CD4-positive, alpha-beta memory T cell (primary cell): ENCODE measurements around the gene PLEK2. TPM values are rescaled to one million over a fixed set of nuclear protein-coding genes. Genes with fewer than 3 reads are reported as not detected.
A peak's percentile ranks its signal among the peaks of the same experiment; 100 is the strongest.

Experiments
- CTCF ChIA-PET: fragments of 350-600 bp; sonication (Branson Sonifier 250); formaldehyde crosslinking; loops from one replicate; lab custom pipeline; 2021; ENCODE audit warnings: inconsistent platforms; ENCODE audit not compliant: partially characterized antibody; lab: Charles Lee
- POLR2A ChIA-PET: fragments of 350-600 bp; sonication (Branson Sonifier 250); formaldehyde crosslinking; loops from one replicate; lab custom pipeline; 2021; ENCODE audit not compliant: partially characterized antibody; lab: Charles Lee
- DNase-seq, 5 donors: peaks; one replicate each; pipeline versions ENCODE4 v3.0.0 to v3.0.0-alpha.2; 2020 to 2022; ENCODE audit warnings: mixed read lengths in 1 of 5
- H3K27ac ChIP-seq: one replicate; pipeline ENCODE4 v1.7.0; 2013; ENCODE audit warnings: low read depth, low read length
- H3K27me3 ChIP-seq: 2 replicates; pipeline ENCODE4 v1.7.0; 2013; ENCODE audit warnings: mild to moderate bottlenecking, low read length, moderate library complexity; ENCODE audit not compliant: insufficient read depth
- H3K36me3 ChIP-seq: 2 replicates; pipeline ENCODE4 v1.7.0; 2013; ENCODE audit warnings: mild to moderate bottlenecking, low read length, moderate library complexity; ENCODE audit not compliant: insufficient read depth
- H3K4me1 ChIP-seq: 2 replicates; pipeline ENCODE4 v1.7.0; 2013; ENCODE audit warnings: mild to moderate bottlenecking, low read length, moderate library complexity; ENCODE audit not compliant: insufficient read depth
- H3K4me3 ChIP-seq, 2 donors: one replicate each; pipeline ENCODE4 v1.7.0; 2013; ENCODE audit warnings: low read length in 2 of 2, mild to moderate bottlenecking in 1 of 2
- H3K9me3 ChIP-seq, 2 donors: one replicate each; pipeline ENCODE4 v1.7.0; 2013; ENCODE audit warnings: low read length in 2 of 2, control low read depth in 1 of 2; ENCODE audit not compliant: control insufficient read depth in 1 of 2
- H3K27ac Mint-ChIP-seq, 7 donors: one replicate each; pipeline ENCODE4 v1.8.0; 2020 to 2021; ENCODE audit warnings: mixed read lengths in 7 of 7, mild to moderate bottlenecking in 6 of 7, inconsistent platforms in 3 of 7, moderate library complexity in 3 of 7
- H3K27me3 Mint-ChIP-seq, 2 donors: one replicate each; pipeline ENCODE4 v1.8.0; 2020 to 2021; ENCODE audit warnings: mixed read lengths in 2 of 2
- H3K36me3 Mint-ChIP-seq, 2 donors: one replicate each; pipeline ENCODE4 v1.8.0; 2020 to 2021; ENCODE audit warnings: mixed read lengths in 2 of 2, inconsistent platforms in 1 of 2, mild to moderate bottlenecking in 1 of 2
- H3K4me1 Mint-ChIP-seq, 4 donors: one replicate each; pipeline ENCODE4 v1.8.0; 2020 to 2021; ENCODE audit warnings: mixed read lengths in 4 of 4, mild to moderate bottlenecking in 1 of 4
- H3K4me3 Mint-ChIP-seq, 8 donors: one replicate each; pipeline ENCODE4 v1.8.0; 2020 to 2021; ENCODE audit warnings: mixed read lengths in 8 of 8, mild to moderate bottlenecking in 7 of 8, moderate library complexity in 6 of 8, inconsistent platforms in 3 of 8
- H3K9me3 Mint-ChIP-seq, 8 donors: one replicate each; pipeline ENCODE4 v1.8.0; 2020 to 2021; ENCODE audit warnings: mixed read lengths in 8 of 8, mild to moderate bottlenecking in 5 of 8, inconsistent platforms in 3 of 8, moderate library complexity in 1 of 8
- intact Hi-C: fragments of 100-400 bp; cut with micrococcal nuclease; formaldehyde crosslinking; loops from one replicate; pipeline ENCODE4 v1.15.1; 2023
- polyA plus RNA-seq, 2 donors: library from polyadenylated mRNA; unstranded; fragments of 300-500 nt; fragmentation: Illumina TruSeq; gene quantifications; one replicate each; pipeline ENCODE4 v1.2.3, GENCODE V29; 2021
- total RNA-seq, 2 experiments: library from RNA; stranded (reverse); gene quantifications; one replicate each; pipeline ENCODE4 v1.2.3, GENCODE V29; 2021

Gene PLEK2
- total and polyA plus RNA-seq, 4 experiments from 2014 or later, result 1.9 to 4.1 (median 2.5) TPM

DNA sequence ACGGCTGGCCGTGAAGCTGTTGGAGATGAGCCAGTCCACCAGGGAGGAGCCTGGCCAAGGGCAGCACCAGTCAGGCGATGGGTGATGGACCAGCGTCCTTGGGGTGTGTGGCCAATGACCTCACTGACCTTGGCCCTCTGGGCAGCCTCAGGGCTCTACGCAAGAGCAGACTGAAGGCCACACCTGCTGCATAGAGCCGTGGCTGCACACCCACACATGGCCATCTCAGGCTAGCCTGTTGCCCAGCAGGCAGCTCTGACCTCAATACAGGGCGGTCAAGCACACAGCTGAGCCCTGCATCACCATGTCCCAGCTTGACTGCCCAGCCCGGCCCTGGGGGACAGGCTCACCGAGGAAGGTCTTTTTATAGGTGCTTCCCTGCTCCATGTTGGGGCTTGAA lies 19.2 kb downstream of the PLEK2 start:
- Mint-ChIP-seq H3K27me3 (no peaks in the 10 kb centered on the region), H3K4me3 (no peak overlapping the region), H3K4me1 (peaks cover 5 to 15% (median 9%) of the 10 kb centered on the region in 4 donors), H3K27ac (no peak overlapping the region), H3K9me3 (no peaks in the 10 kb centered on the region), H3K36me3 (no peaks in the 10 kb centered on the region)
- Histone ChIP-seq H3K36me3 (peaks cover 2% of the 10 kb centered on the region), H3K4me1 (peaks cover 11% of the 10 kb centered on the region), H3K27me3 (no peaks in the 10 kb centered on the region), H3K9me3 (no peaks in the 10 kb centered on the region), H3K27ac (no peak overlapping the region), H3K4me3 (no peak overlapping the region)
- intact Hi-C loops, result no loop called here
- DNase-seq, result no peak
- CTCF ChIA-PET, result no interaction called here
- POLR2A ChIA-PET, result no interaction called here

DNA sequence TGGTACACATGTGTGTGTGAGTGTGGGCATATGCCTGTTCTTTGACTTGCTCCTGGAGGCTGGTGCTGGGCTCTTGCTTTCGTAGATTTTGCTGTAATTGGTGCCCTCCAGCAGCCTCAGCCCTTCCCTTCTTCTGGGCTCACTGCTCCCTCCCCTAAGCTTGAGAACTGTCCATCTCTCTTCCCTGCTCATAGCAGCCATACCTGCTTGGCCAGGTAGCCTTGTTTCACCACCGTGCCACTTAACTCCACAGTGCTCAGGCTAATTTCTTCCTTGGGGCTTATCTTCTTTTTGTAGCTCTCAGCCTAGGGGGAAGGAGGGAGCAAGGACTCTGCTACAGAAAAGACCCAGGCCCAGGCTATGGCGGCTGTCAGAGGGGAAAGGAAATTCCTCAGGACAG lies 19.8 kb downstream of the PLEK2 start:
- Histone ChIP-seq H3K4me1 (peaks cover 11% of the 10 kb centered on the region), H3K4me3 (no peak overlapping the region), H3K9me3 (no peaks in the 10 kb centered on the region), H3K27me3 (no peaks in the 10 kb centered on the region), H3K27ac (no peak overlapping the region), H3K36me3 (peaks cover 2% of the 10 kb centered on the region)
- Mint-ChIP-seq H3K4me1 (peaks cover 5 to 15% (median 9%) of the 10 kb centered on the region in 4 donors), H3K4me3 (no peak overlapping the region), H3K27ac (peak overlapping the region in 2 of 7 donors; percentile 22 to 71), H3K27me3 (no peaks in the 10 kb centered on the region), H3K9me3 (no peaks in the 10 kb centered on the region), H3K36me3 (peaks cover 2 to 3% of the 10 kb centered on the region in 2 donors)
- intact Hi-C loops, result no loop called here
- no peak for DNase-seq
- ChIA-PET POLR2A (interaction anchor here (1.2 kb wide), 1 partner anchor 27 kb away, joined by 4 read pairs; no protein-coding TSS in a partner anchor), CTCF (interaction anchor here (1.7 kb wide), 1 partner anchor 32 kb away, joined by 4 read pairs; the partner anchor contains the start of genes ATP6V1D and EIF2S1)

DNA sequence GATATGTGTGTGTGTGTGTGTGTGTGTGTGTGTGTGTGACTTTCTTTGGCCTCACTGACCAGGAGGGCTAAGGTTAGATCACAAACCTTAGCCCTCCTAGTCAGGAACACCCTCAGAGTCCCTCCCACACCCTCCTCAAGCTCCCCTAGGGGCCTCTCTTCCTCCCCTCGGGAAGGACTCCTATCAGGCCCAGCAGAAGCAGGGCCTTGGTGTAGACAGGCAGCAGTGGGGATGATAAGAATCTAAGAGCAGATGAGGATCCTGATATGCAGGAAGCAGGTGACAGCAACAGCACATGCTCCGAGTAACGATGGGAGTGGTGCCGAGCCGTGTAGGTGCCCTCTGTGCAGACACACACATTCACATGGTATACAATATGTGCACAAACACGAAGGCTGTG lies 20.7 kb downstream of the PLEK2 start:
- no peaks in the 10 kb centered on the region for H3K27me3 ChIP-seq
- H3K27ac Mint-ChIP-seq, result peak overlapping the region in 4 of 7 donors; percentile 0 to 42 (median 16)
- ChIA-PET POLR2A (interaction anchor here (1.2 kb wide), 1 partner anchor 27 kb away, joined by 4 read pairs; no protein-coding TSS in a partner anchor), CTCF (interaction anchor here (1.7 kb wide), 1 partner anchor 31 kb away, joined by 4 read pairs; the partner anchor contains the start of genes ATP6V1D and EIF2S1)
- H3K27ac ChIP-seq, result no peak overlapping the region
- no peak overlapping the region for H3K4me3 ChIP-seq
- intact Hi-C loops, result no loop called here
- H3K4me1 Mint-ChIP-seq, result peaks cover 5 to 15% (median 9%) of the 10 kb centered on the region in 4 donors
- H3K36me3 Mint-ChIP-seq, result peaks cover 9% of the 10 kb centered on the region in 2 donors
- DNase-seq, result peak in 4 of 5 donors; percentile 2 to 6 (median 3)
- peaks cover 11% of the 10 kb centered on the region for H3K4me1 ChIP-seq
- peaks cover 2% of the 10 kb centered on the region for H3K36me3 ChIP-seq
- H3K4me3 Mint-ChIP-seq, result peak overlapping the region in 2 of 8 donors; percentile 22 to 24
- no peaks in the 10 kb centered on the region for H3K9me3 ChIP-seq
- H3K27me3 Mint-ChIP-seq, result no peaks in the 10 kb centered on the region
- H3K9me3 Mint-ChIP-seq, result no peaks in the 10 kb centered on the region

DNA sequence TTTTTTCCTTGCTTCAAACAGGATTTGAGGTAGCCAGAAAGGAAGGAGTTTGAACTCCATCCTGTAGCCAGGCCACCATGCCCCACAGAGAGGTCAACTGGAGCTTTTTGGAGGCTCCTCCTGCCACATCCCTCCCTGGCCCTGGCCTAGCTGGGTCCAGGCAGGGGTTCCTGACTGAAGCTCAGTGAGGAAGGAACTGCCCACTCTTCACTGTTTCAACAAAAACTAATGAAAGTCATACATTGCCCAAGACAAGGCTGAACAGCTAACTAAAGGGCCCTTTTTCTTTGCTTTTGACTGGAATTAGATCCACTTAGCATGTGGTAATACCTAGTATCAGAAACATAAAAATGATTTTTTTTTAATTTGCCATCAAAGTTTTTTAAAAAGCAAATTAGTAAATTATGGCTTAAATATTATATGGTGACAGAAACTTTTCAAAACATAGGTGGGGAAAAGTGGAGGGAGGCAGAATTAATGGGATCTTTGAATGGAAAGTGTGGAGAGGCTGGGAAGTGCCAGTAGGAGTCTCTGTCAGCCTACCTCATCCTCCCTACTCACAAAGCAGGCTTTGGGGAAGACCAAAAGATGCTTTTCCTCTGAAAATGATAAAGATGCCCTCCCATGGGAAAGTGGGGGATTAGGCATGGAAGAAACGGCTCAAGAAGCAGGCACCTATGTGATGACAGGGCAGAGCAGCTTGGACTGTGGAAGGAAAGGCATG lies 22.0 kb downstream of the PLEK2 start:
- DNase-seq, result no peak
- Mint-ChIP-seq H3K4me3 (no peak overlapping the region), H3K36me3 (peaks cover 19 to 20% of the 10 kb centered on the region in 2 donors), H3K27ac (peak overlapping the region in 1 of 7 donors; percentile 57), H3K27me3 (no peaks in the 10 kb centered on the region), H3K4me1 (peaks cover 5 to 15% (median 9%) of the 10 kb centered on the region in 4 donors), H3K9me3 (no peaks in the 10 kb centered on the region)
- H3K36me3 ChIP-seq, result peaks cover 5% of the 10 kb centered on the region
- ChIA-PET POLR2A (no interaction called here), CTCF (no interaction called here)
- peaks cover 11% of the 10 kb centered on the region for H3K4me1 ChIP-seq
- no peak overlapping the region for H3K27ac ChIP-seq
- H3K9me3 ChIP-seq, result no peaks in the 10 kb centered on the region
- no peak overlapping the region for H3K4me3 ChIP-seq
- intact Hi-C loops, result no loop called here
- H3K27me3 ChIP-seq, result no peaks in the 10 kb centered on the region

DNA sequence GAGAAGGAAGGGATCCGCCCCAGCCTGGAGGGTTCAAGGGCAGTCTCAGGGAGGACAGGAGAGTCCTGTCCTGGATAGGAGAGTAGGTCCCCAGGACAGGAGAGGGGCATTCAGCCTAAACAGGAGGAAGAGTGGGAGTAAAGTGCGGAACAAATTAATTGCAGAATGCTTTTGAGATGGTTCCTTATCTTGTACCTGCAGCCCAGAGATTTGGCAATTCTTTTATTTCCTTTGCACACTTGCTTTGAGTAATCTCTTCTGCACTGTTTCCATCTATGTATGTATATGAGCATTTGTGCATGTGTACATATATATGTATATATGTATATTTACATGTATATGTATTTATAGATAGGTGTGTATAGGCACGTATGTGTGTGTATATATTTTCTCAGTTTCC lies 22.7 kb downstream of the PLEK2 start:
- H3K9me3 Mint-ChIP-seq, result no peaks in the 10 kb centered on the region
- no peak for DNase-seq
- peaks cover 26% of the 10 kb centered on the region in 2 donors for H3K36me3 Mint-ChIP-seq
- H3K36me3 ChIP-seq, result peaks cover 9% of the 10 kb centered on the region
- H3K27ac ChIP-seq, result no peak overlapping the region
- ChIA-PET POLR2A (no interaction called here), CTCF (no interaction called here)
- H3K9me3 ChIP-seq, result no peaks in the 10 kb centered on the region
- H3K27me3 ChIP-seq, result no peaks in the 10 kb centered on the region
- peaks cover 5 to 15% (median 9%) of the 10 kb centered on the region in 4 donors for H3K4me1 Mint-ChIP-seq
- H3K4me3 ChIP-seq, result no peak overlapping the region
- peaks cover 11% of the 10 kb centered on the region for H3K4me1 ChIP-seq
- no peaks in the 10 kb centered on the region for H3K27me3 Mint-ChIP-seq
- H3K27ac Mint-ChIP-seq, result no peak overlapping the region
- intact Hi-C loops, result no loop called here
- H3K4me3 Mint-ChIP-seq, result no peak overlapping the region

DNA sequence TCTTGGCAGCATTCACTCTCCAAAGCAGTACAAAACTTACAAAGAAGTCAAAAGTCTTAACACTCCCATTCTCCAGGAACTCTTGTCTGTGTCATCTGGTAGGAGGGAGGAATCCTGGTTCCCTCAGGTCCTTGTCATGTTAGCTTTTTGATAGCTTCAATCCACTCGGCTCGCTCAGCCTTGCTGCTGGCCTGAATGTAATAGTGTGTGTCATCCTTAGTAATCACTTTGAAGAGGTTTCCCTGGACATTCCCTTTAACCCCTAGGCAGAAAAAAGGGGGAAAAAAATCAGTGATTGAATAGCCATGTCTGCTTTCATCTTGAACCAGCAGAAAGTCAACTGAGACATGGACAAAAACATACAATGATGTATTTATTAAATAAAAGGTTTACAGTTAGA lies 24.8 kb downstream of the PLEK2 start:
- H3K4me3 Mint-ChIP-seq, result no peak overlapping the region
- H3K27me3 ChIP-seq, result no peaks in the 10 kb centered on the region
- H3K36me3 ChIP-seq, result peaks cover 17% of the 10 kb centered on the region
- intact Hi-C loops, result no loop called here
- H3K27me3 Mint-ChIP-seq, result no peaks in the 10 kb centered on the region
- no peaks in the 10 kb centered on the region for H3K9me3 Mint-ChIP-seq
- CTCF ChIA-PET, result no interaction called here
- H3K4me1 ChIP-seq, result peaks cover 11% of the 10 kb centered on the region
- no peak for DNase-seq
- POLR2A ChIA-PET, result no interaction called here
- H3K4me3 ChIP-seq, result no peak overlapping the region
- peaks cover 5 to 15% (median 9%) of the 10 kb centered on the region in 4 donors for H3K4me1 Mint-ChIP-seq
- H3K36me3 Mint-ChIP-seq, result peaks cover 42 to 45% of the 10 kb centered on the region in 2 donors
- peak overlapping the region in 1 of 7 donors; percentile 31 for H3K27ac Mint-ChIP-seq
- no peaks in the 10 kb centered on the region for H3K9me3 ChIP-seq
- H3K27ac ChIP-seq, result no peak overlapping the region

DNA sequence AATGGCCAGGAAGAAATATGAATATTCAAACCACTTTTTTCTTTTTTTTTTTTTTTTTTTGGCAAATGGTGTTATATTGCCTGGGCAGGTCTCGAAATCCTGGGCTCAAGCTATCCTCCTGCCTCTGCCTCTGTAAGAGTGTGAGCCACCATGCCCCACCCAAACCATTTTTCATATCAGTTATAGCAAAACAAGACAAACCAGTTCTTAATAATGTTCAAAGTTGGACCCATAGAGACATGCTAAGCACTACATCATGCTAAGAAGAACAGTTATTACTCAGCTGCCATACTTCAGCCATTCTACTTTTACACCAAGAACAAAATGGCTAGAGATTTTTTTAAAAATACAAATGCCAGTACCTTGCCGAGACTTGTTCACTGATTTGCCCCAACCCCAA lies 26.3 kb downstream of the PLEK2 start:
- Mint-ChIP-seq H3K36me3 (peaks cover 52 to 58% of the 10 kb centered on the region in 2 donors), H3K27ac (no peak overlapping the region)
- POLR2A ChIA-PET, result interaction anchor here (1.9 kb wide), 1 partner anchor 26 kb away, joined by 7 read pairs; the partner anchor contains the start of genes ATP6V1D and EIF2S1

More for the DNA sequence above, 26.3 kb downstream of the PLEK2 start:
- no peaks in the 10 kb centered on the region for H3K27me3 ChIP-seq
- H3K4me1 ChIP-seq, result no peaks in the 10 kb centered on the region
- DNase-seq, result no peak
- intact Hi-C loops, result no loop called here
- no peaks in the 10 kb centered on the region for H3K9me3 ChIP-seq
- no peak overlapping the region for H3K4me3 ChIP-seq
- no peak overlapping the region for H3K4me3 Mint-ChIP-seq
- H3K36me3 ChIP-seq, result peaks cover 33% of the 10 kb centered on the region
- no peaks in the 10 kb centered on the region for H3K27me3 Mint-ChIP-seq
- CTCF ChIA-PET, result no interaction called here
- no peak overlapping the region for H3K27ac ChIP-seq
- H3K4me1 Mint-ChIP-seq, result peaks cover 0 to 4% (median 1%) of the 10 kb centered on the region in 4 donors
- H3K9me3 Mint-ChIP-seq, result no peaks in the 10 kb centered on the region
